Keratinocyte (primary cell): ENCODE measurements around the gene PAH. TPM values are rescaled to one million over a fixed set of nuclear protein-coding genes. Genes with fewer than 3 reads are reported as not detected.

Experiments
- DNase-seq: peaks from one replicate; pipeline ENCODE4 v3.0.0-alpha.2; 2011; ENCODE audit warnings: low read depth, missing footprints, low spot score
- FAIRE-seq: peaks from 2 replicates; lab custom pipeline; 2011; peaks lifted over from hg19 to GRCh38; lab: Jason Lieb, UNC
- H2AFZ ChIP-seq: 2 replicates; pipeline ENCODE4 v1.6.0; 2012; ENCODE audit warnings: low read length, control low read depth, inconsistent platforms; ENCODE audit not compliant: control insufficient read depth
- H3K27ac ChIP-seq: 2 replicates; pipeline ENCODE4 v1.5.1; 2011; ENCODE audit warnings: low read length; ENCODE audit not compliant: control insufficient read depth, insufficient read depth
- H3K27me3 ChIP-seq: 3 replicates; pipeline ENCODE4 v1.6.0; 2011; ENCODE audit warnings: low read length; ENCODE audit not compliant: control insufficient read depth, insufficient read depth; ENCODE audit errors: extremely low read depth
- H3K36me3 ChIP-seq, 2 experiments: 2 replicates in 1 of 2; 3 replicates in 1 of 2; pipeline ENCODE4 v1.5.1; 2011; ENCODE audit warnings: low read length in 2 of 2, mild to moderate bottlenecking in 1 of 2; ENCODE audit not compliant: control insufficient read depth in 2 of 2, insufficient read depth in 2 of 2; ENCODE audit errors: extremely low read depth in 1 of 2
- H3K4me1 ChIP-seq: 3 replicates; pipeline ENCODE4 v1.5.1; 2011; ENCODE audit warnings: low read length; ENCODE audit not compliant: control insufficient read depth, insufficient read depth; ENCODE audit errors: extremely low read depth
- H3K4me2 ChIP-seq: 3 replicates; pipeline ENCODE4 v1.6.0; 2011; ENCODE audit warnings: low read depth, low read length; ENCODE audit not compliant: control insufficient read depth, insufficient read depth; ENCODE audit errors: extremely low read depth
- H3K4me3 ChIP-seq, 3 experiments: fragments of 200-600 bp in 1 of 3; sonication (generic) in 1 of 3; 2 replicates in 2 of 3; 3 replicates in 1 of 3; pipeline ENCODE4 v1.5.1; 2011 to 2016; ENCODE audit warnings: low read length in 3 of 3, mild to moderate bottlenecking in 3 of 3, control low read depth in 2 of 3, inconsistent platforms in 1 of 3, low read depth in 1 of 3, mixed read lengths in 1 of 3, mixed run types in 1 of 3, moderate library complexity in 1 of 3; ENCODE audit not compliant: control insufficient read depth in 2 of 3, insufficient read depth in 2 of 3; ENCODE audit errors: extremely low read depth in 1 of 3
- H3K79me2 ChIP-seq: 2 replicates; pipeline ENCODE4 v1.6.0; 2012; ENCODE audit warnings: low read length; ENCODE audit not compliant: control insufficient read depth, insufficient read depth
- H3K9ac ChIP-seq: 3 replicates; pipeline ENCODE4 v1.6.0; 2011; ENCODE audit warnings: low read length; ENCODE audit not compliant: control insufficient read depth, insufficient read depth; ENCODE audit errors: extremely low read depth
- H3K9me1 ChIP-seq: 3 replicates; pipeline ENCODE4 v1.6.0; 2011; ENCODE audit warnings: low read length; ENCODE audit not compliant: control insufficient read depth, insufficient read depth; ENCODE audit errors: extremely low read depth
- H3K9me3 ChIP-seq: 2 replicates; pipeline ENCODE4 v1.5.1; 2012; ENCODE audit warnings: low read depth, low read length; ENCODE audit not compliant: control insufficient read depth
- H4K20me1 ChIP-seq: 3 replicates; pipeline ENCODE4 v1.6.0; 2011; ENCODE audit warnings: low read length; ENCODE audit not compliant: control insufficient read depth, insufficient read depth; ENCODE audit errors: extremely low read depth
- EZH2 ChIP-seq: IDR thresholded peaks from one replicate; pipeline ENCODE4 v1.6.1; 2012; ENCODE audit warnings: inconsistent platforms, mild to moderate bottlenecking, low read length, moderate library complexity
- dilution Hi-C: fragments of 300-500 bp; cut with MboI; formaldehyde crosslinking; loops from one replicate; pipeline ENCODE4 v1.7.0; 2020; ENCODE audit warnings: low sequenced_read_pairs; ENCODE audit not compliant: extremely low pct_ligation_motif_present
- polyA plus RNA-seq, 5 experiments: library from polyadenylated mRNA; depleted of rRNA in 3 of 5; stranded (reverse) in 3 of 5; stranded (forward) in 1 of 5; unstranded in 1 of 5; fragments of >200 nt; gene quantifications; 1 replicate in 1 of 5; 2 replicates in 3 of 5; 3 replicates in 1 of 5; pipeline versions ENCODE4 v1.2.1 to v1.2.3, GENCODE V29; 2011 to 2012; ENCODE audit warnings: missing spikeins in 2 of 5, low read depth in 1 of 5, low replicate concordance in 1 of 5
- TF ChIP-seq, protein P1 (sequence below), 3 experiments: IDR thresholded peaks in 1 of 3; conservative IDR thresholded peaks in 1 of 3; optimal IDR thresholded peaks in 1 of 3; 2 replicates in 2 of 3; 3 replicates in 1 of 3; pipeline versions ENCODE3 to v1.5.1; 2011; ENCODE audit warnings: low read length in 3 of 3, mild to moderate bottlenecking in 3 of 3, moderate library complexity in 2 of 3, control low read depth in 1 of 3, inconsistent platforms in 1 of 3; ENCODE audit not compliant: insufficient read depth in 2 of 3; ENCODE audit errors: extremely low read depth in 1 of 3

Gene PAH
- polyA plus RNA-seq, 1 donor (not counting 4 experiments of a cell fraction or from before 2014, with no cell fraction given): not detected

DNA sequence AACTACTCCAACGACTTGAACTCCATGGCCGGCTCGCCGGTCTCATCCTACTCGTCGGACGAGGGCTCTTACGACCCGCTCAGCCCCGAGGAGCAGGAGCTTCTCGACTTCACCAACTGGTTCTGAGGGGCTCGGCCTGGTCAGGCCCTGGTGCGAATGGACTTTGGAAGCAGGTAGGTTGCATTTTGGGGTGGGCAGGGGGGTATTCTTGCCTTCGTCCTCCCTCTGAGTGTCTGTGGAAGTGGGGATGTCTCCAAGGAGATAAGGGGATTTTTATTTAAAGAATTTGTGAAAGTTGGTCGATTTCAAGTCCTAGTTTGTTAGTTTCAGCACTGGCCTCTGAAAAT lies 41.8 kb upstream of the PAH start:
- Histone ChIP-seq H3K9me1 (no peaks in the 10 kb centered on the region), H3K27me3 (peaks cover 91% of the 10 kb centered on the region), H4K20me1 (no peaks in the 10 kb centered on the region), H3K27ac (no peak overlapping the region), H3K9me3 (no peaks in the 10 kb centered on the region), H3K79me2 (no peaks in the 10 kb centered on the region), H3K4me3 (no peak overlapping the region), H3K4me1 (peaks cover 3% of the 10 kb centered on the region), H3K36me3 (no peaks in the 10 kb centered on the region), H3K4me2 (no peak overlapping the region), H2AFZ (no peak overlapping the region), H3K9ac (no peak overlapping the region)
- DNase-seq (no peak), FAIRE-seq (no peak)
- peak; percentile 49 for TF ChIP-seq EZH2
- TF ChIP-seq, protein P1, sequence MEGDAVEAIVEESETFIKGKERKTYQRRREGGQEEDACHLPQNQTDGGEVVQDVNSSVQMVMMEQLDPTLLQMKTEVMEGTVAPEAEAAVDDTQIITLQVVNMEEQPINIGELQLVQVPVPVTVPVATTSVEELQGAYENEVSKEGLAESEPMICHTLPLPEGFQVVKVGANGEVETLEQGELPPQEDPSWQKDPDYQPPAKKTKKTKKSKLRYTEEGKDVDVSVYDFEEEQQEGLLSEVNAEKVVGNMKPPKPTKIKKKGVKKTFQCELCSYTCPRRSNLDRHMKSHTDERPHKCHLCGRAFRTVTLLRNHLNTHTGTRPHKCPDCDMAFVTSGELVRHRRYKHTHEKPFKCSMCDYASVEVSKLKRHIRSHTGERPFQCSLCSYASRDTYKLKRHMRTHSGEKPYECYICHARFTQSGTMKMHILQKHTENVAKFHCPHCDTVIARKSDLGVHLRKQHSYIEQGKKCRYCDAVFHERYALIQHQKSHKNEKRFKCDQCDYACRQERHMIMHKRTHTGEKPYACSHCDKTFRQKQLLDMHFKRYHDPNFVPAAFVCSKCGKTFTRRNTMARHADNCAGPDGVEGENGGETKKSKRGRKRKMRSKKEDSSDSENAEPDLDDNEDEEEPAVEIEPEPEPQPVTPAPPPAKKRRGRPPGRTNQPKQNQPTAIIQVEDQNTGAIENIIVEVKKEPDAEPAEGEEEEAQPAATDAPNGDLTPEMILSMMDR (optimal IDR thresholded peaks at IDR 0.05 in 1 of 3, IDR thresholded peaks at IDR 0.05 in 1 of 3, conservative IDR thresholded peaks at IDR 0.05 in 1 of 3; ENCODE audit: extremely low read depth in 1 of 3, insufficient read depth in 2 of 3, low read length in 3 of 3): no peak
- dilution Hi-C loops: no loop called here

DNA sequence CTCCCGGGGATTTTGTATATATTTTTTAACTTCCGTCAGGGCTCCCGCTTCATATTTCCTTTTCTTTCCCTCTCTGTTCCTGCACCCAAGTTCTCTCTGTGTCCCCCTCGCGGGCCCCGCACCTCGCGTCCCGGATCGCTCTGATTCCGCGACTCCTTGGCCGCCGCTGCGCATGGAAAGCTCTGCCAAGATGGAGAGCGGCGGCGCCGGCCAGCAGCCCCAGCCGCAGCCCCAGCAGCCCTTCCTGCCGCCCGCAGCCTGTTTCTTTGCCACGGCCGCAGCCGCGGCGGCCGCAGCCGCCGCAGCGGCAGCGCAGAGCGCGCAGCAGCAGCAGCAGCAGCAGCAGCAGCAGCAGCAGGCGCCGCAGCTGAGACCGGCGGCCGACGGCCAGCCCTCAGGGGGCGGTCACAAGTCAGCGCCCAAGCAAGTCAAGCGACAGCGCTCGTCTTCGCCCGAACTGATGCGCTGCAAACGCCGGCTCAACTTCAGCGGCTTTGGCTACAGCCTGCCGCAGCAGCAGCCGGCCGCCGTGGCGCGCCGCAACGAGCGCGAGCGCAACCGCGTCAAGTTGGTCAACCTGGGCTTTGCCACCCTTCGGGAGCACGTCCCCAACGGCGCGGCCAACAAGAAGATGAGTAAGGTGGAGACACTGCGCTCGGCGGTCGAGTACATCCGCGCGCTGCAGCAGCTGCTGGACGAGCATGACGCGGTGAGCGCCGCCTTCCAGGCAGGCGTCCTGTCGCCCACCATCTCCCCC lies 41.2 kb upstream of the PAH start:
- DNase-seq (no peak), FAIRE-seq (no peak)
- no peaks in the 10 kb centered on the region for H3K9me1 ChIP-seq
- no peaks in the 10 kb centered on the region for H3K79me2 ChIP-seq
- no peaks in the 10 kb centered on the region for H3K9me3 ChIP-seq
- TF ChIP-seq EZH2: peak; percentile 83
- TF ChIP-seq, protein P1 (optimal IDR thresholded peaks at IDR 0.05 in 1 of 3, IDR thresholded peaks at IDR 0.05 in 1 of 3, conservative IDR thresholded peaks at IDR 0.05 in 1 of 3; ENCODE audit: extremely low read depth in 1 of 3, insufficient read depth in 2 of 3, low read length in 3 of 3): no peak
- H3K4me2 ChIP-seq: peak overlapping the region; percentile 56
- no peak overlapping the region for H3K27ac ChIP-seq
- no peak overlapping the region for H2AFZ ChIP-seq
- H3K4me1 ChIP-seq: peaks cover 3% of the 10 kb centered on the region
- peaks cover 91% of the 10 kb centered on the region for H3K27me3 ChIP-seq
- H3K9ac ChIP-seq: no peak overlapping the region
- H3K36me3 ChIP-seq: no peaks in the 10 kb centered on the region
- dilution Hi-C loops: no loop called here
- no peaks in the 10 kb centered on the region for H4K20me1 ChIP-seq
- peak overlapping the region; percentile 18 to 61 (median 43) for H3K4me3 ChIP-seq
